Measurements from ENCODE around the gene MICB.

- no peak for TF ChIP-seq POLR2A (IDR thresholded peaks at IDR 0.05)
- no peak for TF ChIP-seq CTCF (IDR thresholded peaks at IDR 0.05)
These were observed 803 bp downstream of the MICB start for GRCh38 chr6:31498748-31499147.

Data from sigmoid colon (tissue), 3 donors.